Activated naive CD4-positive, alpha-beta T cell treated with anti-CD3 and anti-CD28 coated beads for 36 hours (primary cell): Measurements from ENCODE around the gene USP17L29. TPM values are rescaled to one million over a fixed set of nuclear protein-coding genes. Genes with fewer than 3 reads are reported as not detected.
"Not testable (repeated sequence)": the region's sequence is repeated elsewhere in the genome, so short reads cannot be mapped to it uniquely, and the experiment has no call there.

Source experiments
- CTCF ChIA-PET: fragments of 350-600 bp; sonication (Branson Sonifier 250); formaldehyde crosslinking; loops from one replicate; lab custom pipeline; 2021; ENCODE audit warnings: antibody characterized with exemption; lab: Charles Lee
- DNase-seq: peaks from one replicate; pipeline ENCODE4 v3.0.0-alpha.2; 2020
- H3K27ac Mint-ChIP-seq: one replicate; pipeline ENCODE4 v1.8.0; 2021; ENCODE audit warnings: mild to moderate bottlenecking, mixed read lengths
- H3K27me3 Mint-ChIP-seq: one replicate; pipeline ENCODE4 v1.8.0; 2021; ENCODE audit warnings: low read depth, mixed read lengths
- H3K36me3 Mint-ChIP-seq: one replicate; pipeline ENCODE4 v1.8.0; 2021; ENCODE audit warnings: low read depth, mixed read lengths
- H3K4me1 Mint-ChIP-seq: one replicate; pipeline ENCODE4 v1.8.0; 2021; ENCODE audit warnings: low read depth, mixed read lengths
- H3K4me3 Mint-ChIP-seq: one replicate; pipeline ENCODE4 v1.8.0; 2021; ENCODE audit warnings: mild to moderate bottlenecking, moderate library complexity, mixed read lengths
- H3K9me3 Mint-ChIP-seq: one replicate; pipeline ENCODE4 v1.8.0; 2021; ENCODE audit warnings: mixed read lengths
- intact Hi-C: fragments of 100-400 bp; cut with micrococcal nuclease; formaldehyde crosslinking; loops from one replicate; pipeline ENCODE4 v1.15.1; 2023
- total RNA-seq, 2 experiments: library from RNA; stranded (reverse); gene quantifications; one replicate each; pipeline ENCODE4 v1.2.3, GENCODE V29; 2021

Gene USP17L29, protein sequence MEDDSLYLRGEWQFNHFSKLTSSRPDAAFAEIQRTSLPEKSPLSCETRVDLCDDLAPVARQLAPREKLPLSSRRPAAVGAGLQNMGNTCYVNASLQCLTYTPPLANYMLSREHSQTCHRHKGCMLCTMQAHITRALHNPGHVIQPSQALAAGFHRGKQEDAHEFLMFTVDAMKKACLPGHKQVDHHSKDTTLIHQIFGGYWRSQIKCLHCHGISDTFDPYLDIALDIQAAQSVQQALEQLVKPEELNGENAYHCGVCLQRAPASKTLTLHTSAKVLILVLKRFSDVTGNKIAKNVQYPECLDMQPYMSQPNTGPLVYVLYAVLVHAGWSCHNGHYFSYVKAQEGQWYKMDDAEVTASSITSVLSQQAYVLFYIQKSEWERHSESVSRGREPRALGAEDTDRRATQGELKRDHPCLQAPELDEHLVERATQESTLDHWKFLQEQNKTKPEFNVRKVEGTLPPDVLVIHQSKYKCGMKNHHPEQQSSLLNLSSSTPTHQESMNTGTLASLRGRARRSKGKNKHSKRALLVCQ
- total RNA-seq, result not detected

DNA sequence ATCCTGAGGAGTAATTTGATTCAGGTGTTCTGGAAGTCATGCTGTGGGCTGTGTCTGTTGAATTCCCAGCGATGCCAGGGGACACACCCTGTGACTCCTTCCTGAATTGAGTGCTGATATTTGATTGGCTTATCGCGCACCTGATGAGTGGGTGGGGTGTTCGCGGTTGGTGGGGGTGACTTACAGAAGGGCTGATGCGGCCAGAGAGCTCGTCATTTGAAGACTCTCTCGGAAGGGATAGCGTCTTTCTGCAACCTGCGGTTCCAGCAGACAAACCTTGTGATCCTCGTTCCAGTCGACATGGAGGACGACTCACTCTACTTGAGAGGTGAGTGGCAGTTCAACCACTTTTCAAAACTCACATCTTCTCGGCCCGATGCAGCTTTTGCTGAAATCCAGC lies at the start of gene USP17L29:
USP17L29 (plus strand) TSS at position 301 of the 400 bp plus-strand sequence; CDS start at position 301, 0 bp downstream.
- H3K27me3 Mint-ChIP-seq, H3K27ac Mint-ChIP-seq, H3K4me3 Mint-ChIP-seq, intact Hi-C loops, H3K9me3 Mint-ChIP-seq, CTCF ChIA-PET, H3K36me3 Mint-ChIP-seq, DNase-seq, H3K4me1 Mint-ChIP-seq: not testable (repeated sequence)

DNA sequence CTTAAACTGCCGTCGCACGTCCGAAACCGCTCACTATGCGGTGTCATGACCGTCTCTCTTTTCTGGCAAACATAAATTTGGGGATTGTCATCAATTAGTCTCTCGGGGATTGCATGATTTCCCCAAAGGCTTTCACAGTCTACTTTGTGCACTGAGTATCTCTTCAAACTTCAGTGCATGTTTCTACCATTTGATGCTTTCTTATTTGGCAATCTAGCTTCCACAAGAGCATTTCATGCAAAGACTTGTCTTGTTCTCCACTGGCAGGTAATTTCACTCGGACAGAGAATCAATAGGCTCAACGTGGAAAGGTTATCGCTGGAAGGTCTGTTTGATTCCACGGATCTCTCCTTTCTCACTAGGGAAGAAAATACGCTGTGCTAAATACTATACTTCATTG lies 29.2 kb upstream of the USP17L29 start:
- H3K36me3 Mint-ChIP-seq, DNase-seq, H3K27ac Mint-ChIP-seq, intact Hi-C loops, H3K9me3 Mint-ChIP-seq, H3K27me3 Mint-ChIP-seq, H3K4me3 Mint-ChIP-seq, CTCF ChIA-PET, H3K4me1 Mint-ChIP-seq: not testable (repeated sequence)

- H3K27me3 Mint-ChIP-seq, intact Hi-C loops, H3K4me3 Mint-ChIP-seq: not testable (repeated sequence)
Observed at GRCh38 chr4:9324865-9325264, 28.6 kb upstream of the USP17L29 start, which contains the start of gene USP17L24. Gene USP17L24, plus strand, starts transcription at chr4:9325165. Its CDS starts 0 bp downstream, at chr4:9325165.

GRCh38 chr4:9329611-9330010 lies 23.8 kb upstream of the USP17L29 start, which contains the start of gene USP17L25:
Gene USP17L25, plus strand, starts transcription at chr4:9329911. Its CDS starts 0 bp downstream, at chr4:9329911.
- H3K36me3 Mint-ChIP-seq, CTCF ChIA-PET, intact Hi-C loops, H3K27me3 Mint-ChIP-seq, H3K27ac Mint-ChIP-seq, H3K4me3 Mint-ChIP-seq, DNase-seq, H3K9me3 Mint-ChIP-seq, H3K4me1 Mint-ChIP-seq: not testable (repeated sequence)

More at GRCh38 chr4:9324865-9325264, 28.6 kb upstream of the USP17L29 start, which contains the start of gene USP17L24:
- CTCF ChIA-PET, H3K36me3 Mint-ChIP-seq, H3K27ac Mint-ChIP-seq, H3K9me3 Mint-ChIP-seq, DNase-seq, H3K4me1 Mint-ChIP-seq: not testable (repeated sequence)

DNA sequence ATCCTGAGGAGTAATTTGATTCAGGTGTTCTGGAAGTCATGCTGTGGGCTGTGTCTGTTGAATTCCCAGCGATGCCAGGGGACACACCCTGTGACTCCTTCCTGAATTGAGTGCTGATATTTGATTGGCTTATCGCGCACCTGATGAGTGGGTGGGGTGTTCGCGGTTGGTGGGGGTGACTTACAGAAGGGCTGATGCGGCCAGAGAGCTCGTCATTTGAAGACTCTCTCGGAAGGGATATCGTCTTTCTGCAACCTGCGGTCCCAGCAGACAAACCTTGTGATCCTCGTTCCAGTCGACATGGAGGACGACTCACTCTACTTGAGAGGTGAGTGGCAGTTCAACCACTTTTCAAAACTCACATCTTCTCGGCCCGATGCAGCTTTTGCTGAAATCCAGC lies 19.1 kb upstream of the USP17L29 start, which contains the start of gene USP17L26:
USP17L26 (plus strand) TSS at position 301 of the 400 bp plus-strand sequence; CDS start at position 301, 0 bp downstream.
- H3K36me3 Mint-ChIP-seq, H3K9me3 Mint-ChIP-seq, H3K4me1 Mint-ChIP-seq, intact Hi-C loops, H3K4me3 Mint-ChIP-seq, H3K27ac Mint-ChIP-seq, CTCF ChIA-PET, H3K27me3 Mint-ChIP-seq, DNase-seq: not testable (repeated sequence)

DNA sequence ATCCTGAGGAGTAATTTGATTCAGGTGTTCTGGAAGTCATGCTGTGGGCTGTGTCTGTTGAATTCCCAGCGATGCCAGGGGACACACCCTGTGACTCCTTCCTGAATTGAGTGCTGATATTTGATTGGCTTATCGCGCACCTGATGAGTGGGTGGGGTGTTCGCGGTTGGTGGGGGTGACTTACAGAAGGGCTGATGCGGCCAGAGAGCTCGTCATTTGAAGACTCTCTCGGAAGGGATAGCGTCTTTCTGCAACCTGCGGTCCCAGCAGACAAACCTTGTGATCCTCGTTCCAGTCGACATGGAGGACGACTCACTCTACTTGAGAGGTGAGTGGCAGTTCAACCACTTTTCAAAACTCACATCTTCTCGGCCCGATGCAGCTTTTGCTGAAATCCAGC lies 14.3 kb upstream of the USP17L29 start, which contains the start of gene USP17L5:
USP17L5 (plus strand) TSS at position 301 of the 400 bp plus-strand sequence; CDS start at position 301, 0 bp downstream.
- H3K36me3 Mint-ChIP-seq, H3K4me3 Mint-ChIP-seq, intact Hi-C loops, H3K4me1 Mint-ChIP-seq, DNase-seq, H3K9me3 Mint-ChIP-seq, H3K27ac Mint-ChIP-seq, CTCF ChIA-PET, H3K27me3 Mint-ChIP-seq: not testable (repeated sequence)

DNA sequence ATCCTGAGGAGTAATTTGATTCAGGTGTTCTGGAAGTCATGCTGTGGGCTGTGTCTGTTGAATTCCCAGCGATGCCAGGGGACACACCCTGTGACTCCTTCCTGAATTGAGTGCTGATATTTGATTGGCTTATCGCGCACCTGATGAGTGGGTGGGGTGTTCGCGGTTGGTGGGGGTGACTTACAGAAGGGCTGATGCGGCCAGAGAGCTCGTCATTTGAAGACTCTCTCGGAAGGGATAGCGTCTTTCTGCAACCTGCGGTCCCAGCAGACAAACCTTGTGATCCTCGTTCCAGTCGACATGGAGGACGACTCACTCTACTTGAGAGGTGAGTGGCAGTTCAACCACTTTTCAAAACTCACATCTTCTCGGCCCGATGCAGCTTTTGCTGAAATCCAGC lies 9.6 kb upstream of the USP17L29 start, which contains the start of gene USP17L27:
USP17L27 (plus strand) TSS at position 301 of the 400 bp plus-strand sequence; CDS start at position 301, 0 bp downstream.
- H3K36me3 Mint-ChIP-seq, DNase-seq, H3K27ac Mint-ChIP-seq, CTCF ChIA-PET, H3K27me3 Mint-ChIP-seq, H3K4me3 Mint-ChIP-seq, intact Hi-C loops, H3K9me3 Mint-ChIP-seq, H3K4me1 Mint-ChIP-seq: not testable (repeated sequence)

- H3K27me3 Mint-ChIP-seq, intact Hi-C loops, H3K4me3 Mint-ChIP-seq, DNase-seq, H3K36me3 Mint-ChIP-seq, H3K4me1 Mint-ChIP-seq, H3K9me3 Mint-ChIP-seq, CTCF ChIA-PET, H3K27ac Mint-ChIP-seq: not testable (repeated sequence)
Observed at GRCh38 chr4:9348593-9348992, 4.8 kb upstream of the USP17L29 start, which contains the start of gene USP17L28. Gene USP17L28, plus strand, starts transcription at chr4:9348893. Its CDS starts 0 bp downstream, at chr4:9348893.

DNA sequence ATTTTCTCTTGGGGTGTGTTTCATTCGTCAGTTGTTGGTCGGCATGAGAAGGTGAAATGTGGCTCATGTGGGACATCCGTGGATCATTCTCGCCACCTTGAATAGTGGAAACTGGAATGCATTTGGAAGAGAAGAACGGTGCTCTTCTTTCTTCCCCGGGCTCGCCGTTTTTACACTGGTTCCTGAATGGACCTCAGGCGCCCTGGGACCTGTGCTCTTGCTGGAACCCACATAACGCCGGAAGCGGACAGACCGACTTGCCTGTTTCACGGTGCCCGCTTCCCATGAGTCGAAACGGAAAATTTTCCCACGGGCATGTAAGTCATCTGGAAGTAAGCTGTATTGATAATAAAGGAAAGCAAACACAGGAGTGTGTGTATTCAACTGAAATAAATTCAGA lies 2.6 kb upstream of the USP17L29 start:
- H3K4me3 Mint-ChIP-seq, DNase-seq, H3K36me3 Mint-ChIP-seq: not testable (repeated sequence)

GRCh38 chr4:9362829-9363228 lies 9.4 kb downstream of the USP17L29 start, which contains the start of gene USP17L30:
Gene USP17L30, plus strand, starts transcription at chr4:9363129. Its CDS starts 0 bp downstream, at chr4:9363129.
- H3K4me3 Mint-ChIP-seq, CTCF ChIA-PET: not testable (repeated sequence)

More for the DNA sequence above, 2.6 kb upstream of the USP17L29 start:
- H3K9me3 Mint-ChIP-seq, H3K27me3 Mint-ChIP-seq, H3K4me1 Mint-ChIP-seq, CTCF ChIA-PET, intact Hi-C loops, H3K27ac Mint-ChIP-seq: not testable (repeated sequence)

DNA sequence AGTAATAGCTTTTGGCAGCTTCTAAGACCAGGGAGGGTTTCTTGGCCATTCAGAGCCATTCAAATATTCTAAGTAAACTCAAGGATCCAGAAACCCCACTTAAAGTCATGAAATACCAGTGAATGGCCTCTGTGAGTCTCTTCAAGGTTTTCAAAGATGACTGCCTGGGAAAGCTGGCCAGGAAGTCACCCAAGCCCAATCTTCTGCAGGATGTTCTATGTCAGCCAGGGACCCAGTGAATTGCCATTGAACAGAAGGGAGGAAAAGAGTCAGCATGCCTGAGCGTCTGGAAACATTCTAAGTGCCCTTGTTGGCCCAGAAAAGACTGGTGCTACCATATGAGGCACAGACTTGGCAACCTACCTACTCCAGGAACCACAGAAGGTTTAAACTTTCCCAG lies 26.4 kb downstream of the USP17L29 start:
- H3K4me3 Mint-ChIP-seq, result not testable (repeated sequence)

More at GRCh38 chr4:9362829-9363228, 9.4 kb downstream of the USP17L29 start, which contains the start of gene USP17L30:
- DNase-seq, H3K27ac Mint-ChIP-seq, H3K27me3 Mint-ChIP-seq, H3K36me3 Mint-ChIP-seq, H3K4me1 Mint-ChIP-seq, intact Hi-C loops, H3K9me3 Mint-ChIP-seq: not testable (repeated sequence)

DNA sequence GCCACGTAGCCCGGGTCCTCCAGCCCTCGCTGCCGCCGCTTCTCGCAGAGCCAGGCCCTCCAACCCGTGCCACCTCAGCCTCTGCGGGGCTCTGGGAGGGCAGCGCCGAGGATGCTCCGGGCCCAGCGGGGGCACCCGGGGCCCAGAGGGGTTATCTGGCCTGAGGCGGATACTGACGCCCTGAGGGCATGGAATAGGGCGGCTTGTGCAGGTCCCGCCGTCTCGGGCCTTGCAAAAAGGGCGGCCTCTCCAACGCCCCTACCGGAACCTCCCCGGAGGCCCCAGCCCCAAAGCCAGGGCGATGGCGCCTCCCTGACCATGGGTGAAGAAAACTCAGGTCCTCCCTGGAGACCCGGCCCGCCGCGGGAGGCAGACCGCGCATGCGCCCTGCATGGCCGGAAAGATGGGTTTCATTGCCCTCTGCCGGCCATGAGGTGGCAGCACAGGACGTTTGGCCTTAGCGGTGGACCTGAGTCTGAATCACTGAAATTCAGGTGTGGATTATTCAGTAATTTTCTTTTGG lies 27.6 kb downstream of the USP17L29 start:
- H3K9me3 Mint-ChIP-seq, H3K27me3 Mint-ChIP-seq, intact Hi-C loops, H3K36me3 Mint-ChIP-seq, H3K4me1 Mint-ChIP-seq, H3K27ac Mint-ChIP-seq: not testable (repeated sequence)
- peak; percentile 61 for DNase-seq
- CTCF ChIA-PET, result interaction anchor here (0.5 to 0.9 kb wide), 2 partner anchors 25 to 215 kb away, joined by 3 to 4 read pairs; no protein-coding TSS in a partner anchor
- H3K4me3 Mint-ChIP-seq, result peak overlapping the region; percentile 39

More for the DNA sequence above, 26.4 kb downstream of the USP17L29 start:
- H3K4me1 Mint-ChIP-seq, H3K27ac Mint-ChIP-seq, DNase-seq, H3K9me3 Mint-ChIP-seq, CTCF ChIA-PET, H3K27me3 Mint-ChIP-seq, H3K36me3 Mint-ChIP-seq, intact Hi-C loops: not testable (repeated sequence)
